Activated T-helper 17 cell treated with anti-CD3 and anti-CD28 coated beads, Interleukin-2, amount 50 U/mL, for 72 hours (primary cell): ENCODE results near the gene ST6GAL1. TPM values are rescaled to one million over a fixed set of nuclear protein-coding genes. Genes with fewer than 3 reads are reported as not detected.

Experiments
- ATAC-seq: fragments of 150-1000 bp; cut with Tn5 transposase; replicated peaks from 2 replicates; pipeline ENCODE4 v1.10.0; 2021; ENCODE audit warnings: mild to moderate bottlenecking, moderate library complexity
- H3K27ac Mint-ChIP-seq: one replicate; pipeline ENCODE4 v1.8.0; 2022; ENCODE audit warnings: mixed read lengths
- H3K27me3 Mint-ChIP-seq: one replicate; pipeline ENCODE4 v1.8.0; 2022; ENCODE audit warnings: mixed read lengths
- H3K36me3 Mint-ChIP-seq: one replicate; pipeline ENCODE4 v1.8.0; 2022; ENCODE audit warnings: low read depth, mild to moderate bottlenecking, mixed read lengths
- H3K4me1 Mint-ChIP-seq: one replicate; pipeline ENCODE4 v1.8.0; 2022; ENCODE audit warnings: mixed read lengths
- H3K4me3 Mint-ChIP-seq: one replicate; pipeline ENCODE4 v1.8.0; 2022; ENCODE audit warnings: mild to moderate bottlenecking, mixed read lengths
- H3K9me3 Mint-ChIP-seq: one replicate; pipeline ENCODE4 v1.8.0; 2022; ENCODE audit warnings: mixed read lengths
- total RNA-seq, 2 donors: library from RNA; stranded (reverse); gene quantifications; one replicate each; pipeline ENCODE4 v1.2.3, GENCODE V29; 2022

The ST6GAL1 gene
- total RNA-seq, 2 donors from 2014 or later: 68.0 to 77.4 TPM

GRCh38 chr3:186925826-186926225, 4.5 kb upstream of the ST6GAL1 start:
- Mint-ChIP-seq H3K27me3 (no peaks in the 10 kb centered on the region), H3K36me3 (no peaks in the 10 kb centered on the region), H3K9me3 (no peaks in the 10 kb centered on the region), H3K4me3 (no peak overlapping the region), H3K4me1 (peaks cover 8% of the 10 kb centered on the region), H3K27ac (no peak overlapping the region)
- no peak for ATAC-seq

- Mint-ChIP-seq H3K27me3 (no peaks in the 10 kb centered on the region), H3K36me3 (peaks cover 26% of the 10 kb centered on the region), H3K27ac (no peak overlapping the region), H3K4me1 (peaks cover 21% of the 10 kb centered on the region), H3K4me3 (peak overlapping the region; percentile 96), H3K9me3 (no peaks in the 10 kb centered on the region)
- no peak for ATAC-seq
These were observed 1.1 kb upstream of the ST6GAL1 start for GRCh38 chr3:186929186-186929585.

- Mint-ChIP-seq H3K4me1 (peaks cover 21% of the 10 kb centered on the region), H3K4me3 (peak overlapping the region; percentile 96), H3K36me3 (peaks cover 29% of the 10 kb centered on the region), H3K27me3 (no peaks in the 10 kb centered on the region), H3K27ac (no peak overlapping the region), H3K9me3 (no peaks in the 10 kb centered on the region)
- no peak for ATAC-seq
These were observed 641 bp upstream of the ST6GAL1 start for GRCh38 chr3:186929685-186930084.

GRCh38 chr3:186930641-186931531, 560 bp downstream of the ST6GAL1 start:
- peak; percentile 72 for ATAC-seq
- peaks cover 41% of the 10 kb centered on the region for H3K36me3 Mint-ChIP-seq
- no peaks in the 10 kb centered on the region for H3K27me3 Mint-ChIP-seq
- H3K9me3 Mint-ChIP-seq: no peaks in the 10 kb centered on the region
- peak overlapping the region; percentile 91 for H3K27ac Mint-ChIP-seq
- peak overlapping the region; percentile 96 for H3K4me3 Mint-ChIP-seq
- peaks cover 29% of the 10 kb centered on the region for H3K4me1 Mint-ChIP-seq

GRCh38 chr3:186931532-186932280, 1.4 kb downstream of the ST6GAL1 start:
- Mint-ChIP-seq H3K4me1 (peaks cover 29% of the 10 kb centered on the region), H3K36me3 (peaks cover 43% of the 10 kb centered on the region), H3K27ac (peak overlapping the region; percentile 91), H3K27me3 (no peaks in the 10 kb centered on the region), H3K9me3 (no peaks in the 10 kb centered on the region), H3K4me3 (peak overlapping the region; percentile 96)
- ATAC-seq: peak; percentile 68

DNA sequence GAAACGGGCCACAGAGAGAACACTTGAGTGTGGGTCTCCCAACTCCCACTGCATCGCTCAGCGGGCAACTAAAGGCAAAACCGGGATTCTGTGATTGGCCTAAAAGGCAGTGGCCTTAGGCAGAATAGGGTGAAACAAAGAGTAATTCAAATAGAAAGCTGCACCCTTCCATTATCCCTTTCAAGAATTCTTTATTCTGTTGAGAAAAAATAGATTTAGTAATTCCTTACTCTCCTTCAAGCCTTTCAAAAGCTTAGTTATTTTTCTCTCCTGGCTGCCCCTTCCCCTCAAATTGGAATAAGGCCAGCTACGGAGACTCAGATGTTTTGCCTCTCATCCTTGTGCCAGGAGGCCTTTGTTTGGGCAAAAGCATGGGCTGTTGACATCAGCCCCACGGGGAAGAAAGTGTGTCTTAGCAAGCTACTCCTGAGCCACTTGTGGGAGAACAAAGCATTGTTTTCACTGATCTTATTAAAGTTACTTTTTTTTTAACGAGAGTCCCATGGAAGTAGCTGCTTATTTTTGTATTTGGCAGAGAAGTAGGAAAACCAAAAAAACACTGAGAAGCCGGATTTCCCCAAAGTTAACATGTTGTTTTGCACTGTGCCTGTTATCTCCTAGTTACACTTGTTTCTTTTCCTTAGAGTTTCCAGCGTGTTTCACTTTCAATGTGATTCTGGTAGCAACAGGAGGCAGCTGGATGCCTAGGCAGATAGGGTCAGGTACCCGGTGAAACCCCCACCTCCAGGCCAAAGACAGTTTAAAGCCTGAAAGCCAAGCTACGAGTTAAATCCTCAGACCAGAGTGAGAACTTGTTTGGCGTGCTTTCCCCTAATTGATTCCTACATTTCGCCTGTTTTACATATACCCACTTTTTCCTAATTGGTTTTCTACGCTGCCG, 2.2 kb downstream of the ST6GAL1 start:
- peak; percentile 10 for ATAC-seq
- Mint-ChIP-seq H3K27me3 (no peaks in the 10 kb centered on the region), H3K9me3 (no peaks in the 10 kb centered on the region), H3K27ac (peak overlapping the region; percentile 91), H3K4me3 (peak overlapping the region; percentile 96), H3K4me1 (peaks cover 35% of the 10 kb centered on the region), H3K36me3 (peaks cover 50% of the 10 kb centered on the region)

DNA sequence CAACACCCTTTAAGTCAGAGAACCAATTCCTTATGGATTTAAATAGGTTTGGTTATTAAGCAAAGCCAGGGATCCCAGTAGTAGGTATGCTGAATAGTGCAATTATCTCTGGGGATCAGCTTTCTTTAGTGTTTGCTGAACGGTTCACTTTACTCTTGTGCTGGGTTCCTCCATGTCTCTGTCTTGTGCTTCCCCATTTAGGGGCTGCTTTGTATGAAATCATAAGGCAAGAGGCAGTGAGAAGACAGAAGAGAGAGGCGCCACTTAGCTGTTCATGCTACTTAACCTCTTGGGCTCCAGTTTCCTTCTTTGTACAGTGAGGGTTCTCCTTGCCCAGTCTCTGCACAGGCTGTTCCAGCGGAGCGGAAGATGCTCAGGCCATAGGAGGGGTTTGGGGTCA, 3.5 kb downstream of the ST6GAL1 start:
- ATAC-seq: no peak
- Mint-ChIP-seq H3K27ac (no peak overlapping the region), H3K9me3 (no peaks in the 10 kb centered on the region), H3K4me3 (peak overlapping the region; percentile 96), H3K27me3 (no peaks in the 10 kb centered on the region), H3K4me1 (peaks cover 36% of the 10 kb centered on the region), H3K36me3 (peaks cover 51% of the 10 kb centered on the region)

- no peak for ATAC-seq
- H3K4me3 Mint-ChIP-seq: no peak overlapping the region
- no peak overlapping the region for H3K27ac Mint-ChIP-seq
- H3K36me3 Mint-ChIP-seq: peaks cover 51% of the 10 kb centered on the region
- H3K27me3 Mint-ChIP-seq: no peaks in the 10 kb centered on the region
- H3K9me3 Mint-ChIP-seq: no peaks in the 10 kb centered on the region
- H3K4me1 Mint-ChIP-seq: peaks cover 32% of the 10 kb centered on the region
These were observed 4.8 kb downstream of the ST6GAL1 start for GRCh38 chr3:186935133-186935532.

- Mint-ChIP-seq H3K36me3 (peaks cover 54% of the 10 kb centered on the region), H3K9me3 (no peaks in the 10 kb centered on the region), H3K4me1 (peaks cover 32% of the 10 kb centered on the region), H3K27me3 (no peaks in the 10 kb centered on the region), H3K4me3 (no peak overlapping the region), H3K27ac (peak overlapping the region; percentile 65)
- no peak for ATAC-seq
These were observed 6.9 kb downstream of the ST6GAL1 start for GRCh38 chr3:186937017-186937875.

GRCh38 chr3:186938716-186939115, 8.4 kb downstream of the ST6GAL1 start:
- peaks cover 53% of the 10 kb centered on the region for H3K36me3 Mint-ChIP-seq
- H3K4me1 Mint-ChIP-seq: peaks cover 20% of the 10 kb centered on the region
- no peak overlapping the region for H3K27ac Mint-ChIP-seq
- H3K27me3 Mint-ChIP-seq: no peaks in the 10 kb centered on the region
- no peaks in the 10 kb centered on the region for H3K9me3 Mint-ChIP-seq
- no peak for ATAC-seq
- H3K4me3 Mint-ChIP-seq: no peak overlapping the region

GRCh38 chr3:186939536-186939935, 9.2 kb downstream of the ST6GAL1 start:
- Mint-ChIP-seq H3K4me3 (no peak overlapping the region), H3K9me3 (no peaks in the 10 kb centered on the region), H3K4me1 (peaks cover 24% of the 10 kb centered on the region), H3K36me3 (peaks cover 54% of the 10 kb centered on the region), H3K27ac (peak overlapping the region; percentile 27), H3K27me3 (no peaks in the 10 kb centered on the region)
- no peak for ATAC-seq

DNA sequence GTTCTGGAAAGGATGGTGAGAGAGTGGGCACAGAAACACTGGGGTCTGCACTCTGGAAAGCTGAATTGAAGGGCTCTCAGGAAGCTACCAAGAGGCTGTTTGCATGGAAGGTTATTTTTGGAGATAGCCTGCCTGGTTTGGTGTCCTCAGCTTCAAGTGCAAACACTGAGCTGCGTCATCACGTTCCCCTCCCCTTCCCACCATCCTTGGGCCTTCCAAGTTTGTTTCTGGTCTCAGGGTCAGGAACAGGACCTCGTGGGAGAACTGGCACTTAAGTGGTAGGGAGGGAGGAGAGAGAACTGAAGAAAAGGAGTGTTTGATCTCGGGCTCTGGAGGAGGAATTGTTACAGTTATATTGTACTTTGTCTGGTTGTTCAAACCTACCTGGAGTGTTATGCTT, 10.6 kb downstream of the ST6GAL1 start:
- peak overlapping the region; percentile 9 for H3K27ac Mint-ChIP-seq

DNA sequence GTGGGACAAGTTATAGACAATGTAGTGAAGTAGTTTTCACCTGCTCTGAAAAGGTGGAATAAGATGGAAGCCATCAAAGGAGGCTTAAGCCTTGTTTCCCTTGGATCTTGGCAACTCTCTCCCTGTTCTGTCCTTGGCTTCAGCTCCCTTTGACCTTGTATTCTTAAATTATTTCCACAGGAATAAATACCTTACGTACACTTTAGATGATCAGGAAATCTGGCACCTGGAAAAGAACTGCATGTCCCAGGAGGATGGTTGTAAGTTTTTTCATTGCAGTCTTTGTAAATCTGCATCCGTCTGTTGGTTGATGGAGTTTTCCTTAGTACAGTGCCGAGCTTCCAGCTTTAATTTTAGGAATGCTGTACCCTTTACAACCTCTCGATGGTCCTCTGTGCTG, 11.8 kb downstream of the ST6GAL1 start:
- Mint-ChIP-seq H3K27ac (no peak overlapping the region), H3K4me3 (no peak overlapping the region), H3K36me3 (peaks cover 56% of the 10 kb centered on the region), H3K9me3 (no peaks in the 10 kb centered on the region), H3K27me3 (no peaks in the 10 kb centered on the region), H3K4me1 (peaks cover 24% of the 10 kb centered on the region)
- no peak for ATAC-seq

More for the DNA sequence above, 10.6 kb downstream of the ST6GAL1 start:
- ATAC-seq: no peak
- peaks cover 53% of the 10 kb centered on the region for H3K36me3 Mint-ChIP-seq
- peaks cover 17% of the 10 kb centered on the region for H3K4me1 Mint-ChIP-seq
- no peak overlapping the region for H3K4me3 Mint-ChIP-seq
- no peaks in the 10 kb centered on the region for H3K9me3 Mint-ChIP-seq
- H3K27me3 Mint-ChIP-seq: no peaks in the 10 kb centered on the region
